OCI-LY7 (cell line): ENCODE measurements around the gene FCRL6.

Experiments
- EZH2phosphoT487 ChIP-seq: fragments of 200-600 bp; sonication (generic); IDR thresholded peaks from 2 replicates; pipeline ENCODE4 v1.6.1; 2018; ENCODE audit warnings: low read depth, borderline replicate concordance, mild to moderate bottlenecking, mixed run types, antibody characterized with exemption, low read length, moderate library complexity, mixed read lengths
- TF ChIP-seq, protein P1 (sequence below): fragments of 200-600 bp; sonication (generic); conservative IDR thresholded peaks from 2 replicates; pipeline ENCODE4 v1.5.1; 2014; ENCODE audit warnings: mild to moderate bottlenecking, antibody characterized with exemption, low read length, moderate library complexity, mixed read lengths

DNA sequence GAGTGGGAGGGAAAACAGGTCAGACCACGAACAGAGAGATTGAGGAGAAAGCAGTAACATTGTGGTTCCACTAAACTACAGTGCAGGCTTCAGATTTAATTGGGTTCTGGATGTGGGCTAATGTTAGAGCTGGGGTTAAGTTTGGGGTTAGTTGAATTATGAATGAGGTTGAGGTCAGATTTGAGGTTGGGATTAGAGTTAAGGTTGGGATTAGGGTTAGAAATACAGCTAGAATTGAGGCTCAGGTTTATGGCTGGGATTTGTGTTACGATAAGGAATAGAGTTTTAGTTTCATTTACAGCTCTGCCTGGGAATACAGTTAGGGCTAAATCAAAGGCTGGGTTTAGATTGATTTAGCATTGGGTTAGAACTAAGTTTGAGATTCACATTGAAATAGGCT lies 62.1 kb downstream of the FCRL6 start:
- TF ChIP-seq, protein P1, sequence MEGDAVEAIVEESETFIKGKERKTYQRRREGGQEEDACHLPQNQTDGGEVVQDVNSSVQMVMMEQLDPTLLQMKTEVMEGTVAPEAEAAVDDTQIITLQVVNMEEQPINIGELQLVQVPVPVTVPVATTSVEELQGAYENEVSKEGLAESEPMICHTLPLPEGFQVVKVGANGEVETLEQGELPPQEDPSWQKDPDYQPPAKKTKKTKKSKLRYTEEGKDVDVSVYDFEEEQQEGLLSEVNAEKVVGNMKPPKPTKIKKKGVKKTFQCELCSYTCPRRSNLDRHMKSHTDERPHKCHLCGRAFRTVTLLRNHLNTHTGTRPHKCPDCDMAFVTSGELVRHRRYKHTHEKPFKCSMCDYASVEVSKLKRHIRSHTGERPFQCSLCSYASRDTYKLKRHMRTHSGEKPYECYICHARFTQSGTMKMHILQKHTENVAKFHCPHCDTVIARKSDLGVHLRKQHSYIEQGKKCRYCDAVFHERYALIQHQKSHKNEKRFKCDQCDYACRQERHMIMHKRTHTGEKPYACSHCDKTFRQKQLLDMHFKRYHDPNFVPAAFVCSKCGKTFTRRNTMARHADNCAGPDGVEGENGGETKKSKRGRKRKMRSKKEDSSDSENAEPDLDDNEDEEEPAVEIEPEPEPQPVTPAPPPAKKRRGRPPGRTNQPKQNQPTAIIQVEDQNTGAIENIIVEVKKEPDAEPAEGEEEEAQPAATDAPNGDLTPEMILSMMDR = no peak
- no peak for TF ChIP-seq EZH2phosphoT487
